Inflammatory macrophage treated with lipopolysaccharide for 1 hour (primary cell): ENCODE results near the gene CD163.
"Not testable (repeated sequence)": the region's sequence is repeated elsewhere in the genome, so short reads cannot be mapped to it uniquely, and the experiment has no call there.

ENCODE experiments used
- DNase-seq, 2 donors: peaks; one replicate each; pipeline ENCODE4 v3.0.0-alpha.2; 2020 to 2022

Gene CD163

GRCh38 chr12:7448099-7448498, 55.5 kb downstream of the CD163 start:
- DNase-seq = no peak

- no peak for DNase-seq
Measured at GRCh38 chr12:7444537-7444936, 59.0 kb downstream of the CD163 start.

- peak; percentile 43 to 52 for DNase-seq
Measured at GRCh38 chr12:7444076-7444475, 59.5 kb downstream of the CD163 start, which contains the start of gene CD163L1. Gene CD163L1, minus strand, starts transcription at chr12:7444153. Its CDS starts 26 bp downstream, at chr12:7444127.

GRCh38 chr12:7441216-7441615, 62.4 kb downstream of the CD163 start:
- DNase-seq = no peak

GRCh38 chr12:7439579-7440505, 63.7 kb downstream of the CD163 start:
- peak; percentile 51 to 62 for DNase-seq

GRCh38 chr12:7438291-7438995, 65.1 kb downstream of the CD163 start:
- not testable (repeated sequence) for DNase-seq

- DNase-seq = not testable (repeated sequence)
Measured at GRCh38 chr12:7437494-7437893, 66.1 kb downstream of the CD163 start.

- no peak for DNase-seq
Measured at GRCh38 chr12:7434670-7435069, 68.9 kb downstream of the CD163 start.

GRCh38 chr12:7433276-7433822, 70.2 kb downstream of the CD163 start:
- no peak for DNase-seq

- no peak for DNase-seq
Measured at GRCh38 chr12:7431993-7432685, 71.4 kb downstream of the CD163 start.
